Nucleus accumbens (tissue), 56 donors: ENCODE results near the gene CCDC116.
"Not testable (repeated sequence)": the region's sequence is repeated elsewhere in the genome, so short reads cannot be mapped to it uniquely, and the experiment has no call there.

Source experiments
- DNase-seq, 56 donors: peaks; one replicate each; lab custom pipeline; 2025; lab: John Stamatoyannopoulos, UW

Gene CCDC116, protein sequence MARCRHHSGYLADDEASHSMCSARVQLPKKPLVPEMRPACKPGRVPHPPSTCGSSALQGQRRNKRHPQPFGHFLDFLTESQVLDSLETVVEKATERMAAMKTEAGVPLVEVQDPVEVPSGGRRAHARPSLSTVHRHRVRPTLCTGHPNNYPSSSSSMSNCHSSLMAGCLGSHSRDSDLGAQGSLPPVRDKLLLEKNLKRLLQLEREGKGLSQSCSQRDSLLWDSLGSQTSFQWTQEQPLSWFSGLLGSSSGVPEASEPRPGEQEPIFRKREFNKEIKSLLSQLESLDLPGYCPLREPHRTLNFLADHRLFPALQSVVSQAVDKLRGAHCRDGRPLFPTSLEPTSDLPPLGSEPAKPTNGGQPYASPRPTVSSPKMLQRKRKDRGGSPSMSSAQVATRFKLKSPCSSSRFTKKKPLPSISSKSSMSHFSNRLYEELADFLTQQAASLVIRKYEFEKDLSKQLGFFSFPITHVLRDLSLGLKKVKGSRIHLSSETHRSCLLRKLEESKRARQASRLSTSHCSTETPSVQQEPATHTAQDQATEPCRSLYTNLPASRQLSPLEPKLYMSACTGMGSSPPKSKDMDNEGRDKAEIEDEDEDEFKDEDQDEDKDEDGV

DNA sequence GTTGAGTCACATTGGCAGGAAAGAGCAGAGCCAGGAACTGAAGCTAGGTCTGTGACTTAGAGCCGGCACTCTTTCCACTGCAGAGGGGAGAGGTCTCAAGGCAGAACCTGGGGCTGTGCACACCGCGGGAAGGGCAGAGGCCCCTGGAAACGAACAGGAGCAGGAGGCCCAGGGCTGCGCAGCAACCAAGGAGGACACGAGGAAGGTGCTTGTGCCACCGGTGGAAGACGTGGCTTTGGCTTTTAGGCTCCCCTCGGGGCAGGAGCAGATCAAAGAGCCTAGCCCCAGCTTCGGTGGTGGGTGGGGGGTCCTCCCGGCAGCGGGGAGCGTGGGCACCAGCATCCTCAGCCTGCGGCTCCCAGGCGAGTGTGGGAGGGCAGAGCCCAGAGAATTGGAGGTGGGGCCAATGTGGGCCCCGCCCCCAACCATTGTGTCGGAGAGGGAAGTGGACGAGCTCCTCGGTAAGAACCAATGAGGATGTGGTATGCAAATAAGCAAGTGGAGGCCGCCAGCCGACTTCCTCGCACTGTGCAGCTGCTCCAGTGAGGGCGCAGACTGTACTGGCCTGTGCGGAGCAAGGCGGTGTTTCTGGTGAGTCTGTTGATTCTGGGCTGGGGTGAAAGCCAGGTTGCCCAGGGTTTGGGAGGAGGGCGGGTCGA is at the start of gene CCDC116:
TSS of gene CCDC116 (plus strand) at position 524 of the 659 bp plus-strand sequence. CDS start 422 bp downstream, outside the sequence.
- peak in 2 of 56 donors; percentile 6 to 14 for DNase-seq

DNA sequence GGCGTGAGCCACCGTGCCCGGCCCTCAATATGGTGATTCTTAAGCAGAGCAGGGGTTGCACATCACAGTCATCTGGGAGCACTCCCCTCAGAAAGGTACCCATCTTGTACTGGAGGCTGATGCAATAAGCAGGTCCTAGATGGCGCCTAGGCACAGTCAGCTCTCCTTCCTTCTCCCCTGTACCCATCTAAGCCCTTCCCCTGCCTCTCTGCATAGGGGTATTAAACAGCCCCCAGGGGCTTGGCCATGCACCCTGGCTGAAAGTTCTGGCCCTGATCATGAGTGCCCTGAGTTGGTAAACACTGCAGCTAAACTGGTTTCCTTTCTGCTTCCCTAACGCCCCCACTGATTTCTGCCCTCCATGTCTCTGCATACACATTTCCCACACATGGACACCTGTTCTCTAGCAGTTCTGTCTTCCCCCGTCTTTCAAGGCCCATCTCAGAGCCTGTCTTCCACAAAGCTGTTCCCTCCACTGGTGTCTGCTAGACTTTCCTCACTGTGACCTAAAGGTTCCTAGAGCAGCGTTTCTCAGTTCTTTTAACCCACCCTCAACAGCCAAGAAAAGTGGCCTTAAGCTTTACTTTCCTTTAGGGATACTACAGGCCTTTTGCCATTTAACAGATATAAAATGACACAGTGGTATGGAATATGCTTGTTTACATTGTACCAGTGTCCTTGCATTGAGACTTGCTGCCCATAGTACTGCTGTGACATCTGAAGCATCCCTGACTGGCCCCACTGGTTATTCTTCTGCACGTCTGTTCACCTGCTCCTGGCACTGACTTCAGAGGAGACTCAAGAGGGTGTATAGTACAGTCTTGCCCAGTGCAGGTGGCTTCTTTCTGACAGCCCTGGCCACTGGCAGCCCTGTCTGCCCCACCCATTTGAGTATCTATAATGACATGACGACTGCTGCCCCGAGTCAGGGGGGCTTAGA is 49.5 kb upstream of the CCDC116 start:
- DNase-seq: no peak

DNA sequence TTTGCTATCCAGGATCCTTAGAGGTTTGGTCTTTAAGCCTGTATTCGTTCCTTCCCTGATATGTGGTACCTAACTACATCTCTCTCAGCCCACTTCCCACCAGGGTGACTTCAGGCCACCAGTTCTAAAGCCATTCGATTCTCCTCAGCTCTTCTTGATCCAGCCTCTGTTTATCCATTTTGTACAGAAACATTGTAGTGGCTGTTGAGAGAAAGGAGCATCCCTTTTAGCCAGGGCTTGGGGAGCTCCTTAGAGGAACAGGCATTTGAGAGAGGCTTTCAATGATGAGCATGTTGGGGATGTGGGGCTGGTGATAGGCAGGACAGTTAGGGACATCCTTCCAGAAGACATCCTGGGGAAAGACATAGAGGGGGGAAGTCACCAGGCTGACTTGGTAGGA is 47.2 kb upstream of the CCDC116 start:
- DNase-seq: no peak

DNA sequence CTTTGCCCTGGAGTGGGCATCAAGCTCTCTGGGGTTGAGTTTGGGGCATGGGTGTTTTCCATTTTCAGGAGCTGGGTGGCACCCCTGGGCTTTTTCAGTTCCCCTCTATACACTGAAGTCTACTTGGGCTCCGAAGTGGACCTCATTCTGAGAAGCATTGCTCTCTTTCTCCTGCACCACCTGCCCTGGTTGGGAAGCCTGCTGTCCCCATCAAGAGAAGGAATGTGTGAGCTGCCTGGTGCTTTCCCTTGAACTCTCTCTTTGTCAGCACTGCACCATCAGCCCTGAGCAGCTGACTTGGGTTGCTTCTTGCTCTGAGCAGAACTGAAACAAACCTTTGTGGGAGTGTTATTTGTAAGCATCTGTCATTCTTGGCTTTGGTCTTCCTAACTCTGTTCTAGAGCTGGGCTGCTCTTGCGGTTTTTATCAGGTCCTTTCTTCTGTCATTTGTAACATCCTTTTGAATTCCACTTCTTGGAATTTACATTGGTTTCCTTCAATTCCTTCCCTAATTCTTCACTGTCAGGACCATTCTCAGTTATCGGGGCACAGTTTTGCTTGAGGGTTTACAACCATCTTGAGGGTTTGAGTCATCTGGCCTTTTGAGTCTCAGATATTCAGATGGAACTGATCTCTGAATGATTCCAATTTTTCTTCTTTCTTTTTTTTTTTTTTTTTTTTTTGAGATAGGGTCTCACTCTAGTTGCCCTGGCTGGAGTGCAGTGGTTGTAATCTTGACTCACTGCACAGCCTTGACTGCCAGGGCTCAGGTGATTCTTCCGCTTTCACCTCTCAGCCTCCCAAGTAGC is 44.6 kb upstream of the CCDC116 start:
- DNase-seq: peak in 32 of 56 donors; percentile 3 to 55 (median 24)

DNA sequence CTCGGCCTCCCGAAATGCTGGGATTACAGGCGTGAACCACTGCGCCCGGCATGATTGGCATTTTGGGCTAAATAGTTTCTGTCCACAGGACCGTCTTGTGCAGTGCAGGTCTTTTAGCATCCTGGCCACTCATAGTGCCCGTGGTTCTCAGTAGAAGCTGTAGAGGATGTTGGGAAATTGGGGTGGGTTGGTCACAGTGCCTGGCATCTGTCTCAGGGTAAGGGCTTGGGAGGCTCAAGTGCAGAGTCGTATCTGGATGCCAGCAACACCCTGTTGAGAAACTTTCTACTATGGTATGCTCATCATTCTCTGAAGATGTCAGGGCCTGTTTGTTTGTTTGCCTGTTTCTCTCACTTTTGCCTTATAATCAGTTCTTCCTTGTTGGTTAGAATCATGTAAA is 43.2 kb upstream of the CCDC116 start:
- DNase-seq: no peak

DNA sequence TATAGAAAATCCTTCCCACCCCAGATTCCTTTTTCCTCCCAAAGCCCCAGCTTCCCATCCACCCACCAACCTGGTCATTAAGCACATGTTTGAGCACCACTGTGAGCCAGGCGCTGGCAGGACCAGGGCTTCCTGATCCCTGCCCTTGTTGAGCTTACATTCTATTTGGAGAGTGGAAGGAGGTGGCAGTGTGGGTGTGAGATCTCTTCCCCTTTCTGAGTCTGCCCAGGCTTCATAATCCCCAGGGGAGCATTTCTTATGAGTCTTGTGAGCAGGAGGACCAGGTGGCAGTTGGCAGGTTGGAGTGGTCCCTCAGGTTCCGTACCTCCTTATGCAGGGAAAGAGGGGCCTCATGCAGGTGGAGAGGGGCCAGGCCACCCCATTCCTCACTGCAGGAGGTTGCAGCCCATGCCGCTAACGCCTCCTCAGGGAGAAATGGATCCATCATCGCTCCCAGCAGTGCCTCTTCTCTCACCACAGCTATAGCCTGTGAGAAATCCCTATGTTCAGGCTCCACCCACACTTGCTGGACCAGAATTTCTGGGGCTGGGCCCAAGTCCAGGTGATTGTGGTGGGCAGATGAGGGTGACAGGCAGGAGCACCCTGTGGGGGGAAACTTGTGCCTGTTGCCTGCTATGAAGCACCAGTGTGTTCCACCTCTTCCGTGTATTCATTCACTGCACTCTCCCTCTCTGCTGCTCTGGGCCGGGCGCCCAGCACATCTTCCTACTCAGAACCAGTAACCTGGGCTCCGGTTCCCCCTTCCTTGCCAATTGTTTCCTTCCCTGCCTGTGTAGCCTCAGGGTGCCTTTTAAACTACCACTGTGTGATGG is 41.5 kb upstream of the CCDC116 start:
- DNase-seq: no peak

DNA sequence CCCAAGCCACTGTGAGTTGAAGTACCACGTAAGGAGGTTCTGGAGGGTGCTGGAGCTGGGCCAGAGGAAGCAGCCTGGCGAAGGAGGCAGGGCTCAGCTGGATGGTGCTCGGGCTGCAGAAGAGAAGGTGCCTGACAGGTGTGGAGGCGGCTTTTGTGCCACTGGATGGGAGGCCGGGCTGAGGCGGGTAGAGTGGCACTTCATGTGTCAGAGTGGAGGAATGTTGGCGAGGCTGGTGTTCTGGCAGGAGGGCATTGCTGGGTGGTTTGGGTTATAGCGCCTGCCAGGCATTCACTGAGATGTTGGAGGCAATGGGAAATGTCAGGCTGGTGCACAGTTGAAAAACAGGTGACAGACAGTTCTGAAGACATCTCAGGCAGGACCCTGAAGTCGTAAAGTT is 40.9 kb upstream of the CCDC116 start:
- DNase-seq: peak in 3 of 56 donors; percentile 2 to 6 (median 2)

DNA sequence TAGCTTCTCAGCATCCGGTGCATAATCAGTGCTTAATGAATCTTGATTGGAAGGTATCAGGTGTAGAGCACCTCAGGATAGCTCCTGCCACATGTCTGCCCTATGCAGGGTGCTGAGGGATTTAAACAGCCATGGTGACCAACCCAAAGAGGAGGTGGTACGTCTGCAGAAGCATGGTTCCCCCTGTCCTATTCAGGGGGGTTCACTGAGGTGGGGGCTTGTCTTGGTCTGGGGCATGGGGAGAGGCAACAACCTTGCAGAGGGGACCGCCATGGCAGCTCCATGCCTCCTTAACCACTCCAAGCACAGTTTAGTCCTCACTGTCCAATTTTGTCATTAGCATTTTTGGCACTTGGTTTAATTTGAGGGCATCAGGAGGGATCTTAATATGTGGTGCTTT is 40.1 kb upstream of the CCDC116 start:
- DNase-seq: no peak

DNA sequence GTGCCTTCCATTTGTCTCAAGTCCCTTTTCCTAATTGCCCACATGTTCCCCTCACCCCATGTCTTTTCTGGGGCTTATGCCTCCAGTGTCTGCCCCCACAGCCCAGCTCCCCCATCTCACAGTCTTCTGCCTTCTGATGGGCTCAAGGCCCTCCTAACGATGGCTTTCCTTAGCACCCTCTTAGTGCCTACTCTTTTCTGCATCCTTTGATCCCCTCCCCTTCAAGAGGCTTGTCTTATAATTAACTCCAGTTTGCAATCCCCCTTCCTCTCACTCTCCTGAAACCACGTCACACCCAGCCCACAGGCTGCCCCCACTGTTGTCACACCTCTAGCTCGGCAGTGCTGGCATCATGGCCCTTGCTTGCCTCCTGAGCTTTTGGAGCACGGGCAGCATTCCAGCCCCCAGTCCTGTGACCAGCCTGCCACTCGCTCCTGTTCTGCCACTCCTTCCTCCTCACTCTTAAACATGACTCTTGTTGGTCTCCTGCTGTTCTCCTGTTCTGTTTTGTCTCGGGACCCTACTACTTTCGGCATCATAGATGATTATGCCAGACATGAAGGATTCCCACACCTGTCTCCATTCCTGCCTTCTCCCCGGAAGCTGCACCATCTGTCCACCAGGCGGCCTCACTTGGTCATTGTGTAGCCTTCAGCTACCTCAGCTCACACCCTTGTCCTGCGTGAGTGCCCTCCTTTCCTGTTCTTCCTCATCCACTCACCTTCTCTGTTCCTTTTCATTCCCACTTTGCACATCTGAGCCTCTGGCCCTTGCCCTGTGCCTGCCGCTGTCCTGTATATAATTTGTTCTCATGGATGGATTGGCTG is 38.9 kb upstream of the CCDC116 start:
- DNase-seq: peak in 4 of 56 donors; percentile 1 to 19 (median 7)

DNA sequence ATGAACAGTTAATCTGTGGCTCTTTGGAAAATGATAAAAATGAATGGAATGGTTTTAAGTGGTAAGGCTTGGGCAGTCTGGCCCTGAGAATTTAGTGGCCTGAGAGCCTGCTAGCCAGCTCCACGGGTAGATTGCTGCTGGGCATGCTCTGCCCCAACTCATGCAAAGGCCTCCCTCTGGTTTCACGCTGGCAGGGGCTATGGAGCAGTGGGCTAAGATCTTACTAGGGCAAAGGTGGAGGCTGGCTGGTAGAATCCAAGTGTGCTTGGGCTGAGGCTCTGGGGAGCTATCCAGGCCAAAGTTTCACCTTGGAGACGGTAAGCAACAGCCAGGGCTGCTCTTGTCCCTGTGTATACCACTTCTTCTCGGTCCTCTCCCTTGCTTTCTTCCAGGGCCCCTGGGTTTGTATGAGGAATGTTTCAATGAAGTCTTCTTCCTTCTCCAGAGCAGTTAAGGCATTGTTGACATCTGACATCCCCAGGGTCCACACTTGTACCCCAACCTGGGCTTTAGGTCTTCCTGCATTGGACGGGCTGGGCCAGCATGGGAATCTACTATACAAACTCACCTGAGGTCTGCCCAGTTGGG is 37.6 kb upstream of the CCDC116 start:
- peak in 15 of 56 donors; percentile 6 to 43 (median 21) for DNase-seq

DNA sequence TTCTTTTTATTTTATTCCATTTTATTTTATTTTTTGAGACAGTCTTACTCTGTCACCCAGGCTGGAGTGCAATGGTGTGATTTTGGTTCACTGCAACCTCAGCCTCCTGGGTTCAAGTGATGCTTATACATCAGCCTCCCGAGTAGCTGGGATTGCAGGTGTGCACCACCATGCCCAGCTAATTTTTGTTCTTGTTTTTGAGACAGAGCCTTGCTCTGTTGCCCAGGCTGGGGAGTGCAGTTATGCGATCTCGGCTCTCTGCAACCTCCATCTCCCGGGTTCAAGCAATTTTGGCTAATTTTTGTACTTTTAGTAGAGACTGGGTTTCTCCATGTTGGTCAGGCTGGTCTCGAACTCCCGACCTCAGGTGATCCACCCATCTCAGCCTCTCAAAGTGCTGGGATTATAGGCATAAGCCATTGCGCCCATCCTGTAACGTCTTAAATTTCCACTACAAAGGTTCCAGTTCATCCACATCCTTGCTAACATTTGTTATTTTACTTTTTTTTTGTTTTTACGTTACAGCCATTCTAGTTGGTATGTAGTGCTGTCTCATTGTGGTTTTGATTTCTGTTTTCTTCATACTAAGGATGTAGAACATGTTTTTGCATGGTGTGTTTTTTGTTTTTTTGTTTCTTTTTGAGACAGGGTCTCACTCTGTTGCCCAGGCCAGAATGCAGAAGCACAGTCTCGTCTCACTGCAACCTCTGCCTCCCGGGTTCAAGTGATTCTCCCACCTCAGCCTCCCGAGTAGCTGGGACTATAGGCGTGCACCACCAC is 36.0 kb upstream of the CCDC116 start:
- not testable (repeated sequence) for DNase-seq

DNA sequence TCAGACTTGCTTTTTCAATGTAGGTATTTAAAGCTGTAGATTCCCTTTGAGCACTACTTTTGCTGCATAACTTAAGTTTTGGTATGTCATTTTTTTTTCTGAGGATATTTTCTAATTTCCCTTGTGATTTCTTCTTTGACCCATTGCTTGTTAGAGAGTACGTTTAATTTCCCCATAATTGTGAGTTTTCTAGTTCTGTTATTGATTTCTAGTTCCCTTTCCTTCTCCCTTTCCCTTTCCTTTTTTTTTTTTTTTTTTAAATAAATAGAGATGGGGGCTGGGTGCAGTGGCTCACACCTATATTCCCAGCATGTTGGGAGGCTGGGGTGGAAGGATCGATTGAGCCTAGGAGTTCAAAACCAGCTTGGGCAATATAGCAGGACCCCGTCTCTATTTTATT is 34.3 kb upstream of the CCDC116 start:
- DNase-seq: no peak

DNA sequence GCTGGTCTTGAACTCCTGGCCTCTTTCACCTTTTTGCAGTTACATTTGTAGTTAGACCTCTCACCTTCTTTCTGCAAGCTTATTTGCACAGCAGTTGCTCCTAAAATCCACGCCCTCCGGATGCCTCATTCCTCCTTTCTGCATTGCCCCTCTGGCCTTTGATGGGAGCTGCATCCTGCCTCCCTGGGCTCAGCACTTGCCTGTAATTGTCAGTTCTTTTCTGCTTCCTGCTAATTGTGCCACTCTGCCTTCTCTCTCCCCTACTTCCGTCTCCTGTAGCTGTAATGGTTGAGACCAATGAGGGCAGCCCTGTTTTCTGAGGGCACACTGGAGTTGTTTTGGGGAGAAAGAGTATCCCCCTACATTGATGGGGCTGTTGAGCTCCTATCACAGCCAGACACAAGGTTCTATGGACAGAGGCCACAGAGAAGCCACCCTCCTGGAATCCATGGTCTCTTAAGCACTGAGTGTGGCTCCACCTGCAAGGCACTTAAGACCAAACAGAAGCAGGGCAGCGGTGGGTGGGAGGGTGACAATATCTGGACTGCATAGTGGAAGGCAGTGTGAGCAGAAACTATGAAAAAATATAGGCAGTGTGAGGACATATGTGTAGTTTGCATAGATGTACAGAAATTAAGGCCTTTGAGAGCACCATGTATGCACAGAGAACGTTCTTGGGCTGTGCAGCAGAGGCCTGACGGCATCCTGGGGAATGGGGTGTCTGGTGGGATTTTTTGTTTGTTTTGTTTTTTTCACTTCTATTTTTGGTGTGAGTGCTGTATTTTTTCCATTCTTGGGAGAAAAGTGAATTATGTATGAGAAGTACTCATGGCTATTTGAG is 33.3 kb upstream of the CCDC116 start:
- DNase-seq: no peak

DNA sequence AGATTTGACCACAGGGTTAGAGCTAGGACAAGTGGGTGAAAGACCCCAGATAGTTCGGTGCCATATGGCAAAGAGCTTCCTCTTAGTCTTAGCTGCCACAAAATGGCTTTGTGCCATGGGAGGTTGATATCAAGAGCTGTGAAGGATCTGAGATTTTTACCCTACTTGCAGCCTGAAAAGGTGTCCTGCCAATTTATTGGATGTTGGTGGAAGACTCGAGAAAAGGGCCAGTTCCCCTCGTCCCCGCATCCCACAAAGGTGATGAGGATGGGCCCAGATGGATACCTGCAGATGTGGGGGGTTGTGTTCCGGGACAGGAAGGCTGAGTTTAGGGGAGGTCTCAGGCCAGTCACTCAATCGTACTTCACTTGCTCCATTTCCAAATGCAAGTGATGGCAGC is 30.0 kb upstream of the CCDC116 start:
- DNase-seq: no peak

DNA sequence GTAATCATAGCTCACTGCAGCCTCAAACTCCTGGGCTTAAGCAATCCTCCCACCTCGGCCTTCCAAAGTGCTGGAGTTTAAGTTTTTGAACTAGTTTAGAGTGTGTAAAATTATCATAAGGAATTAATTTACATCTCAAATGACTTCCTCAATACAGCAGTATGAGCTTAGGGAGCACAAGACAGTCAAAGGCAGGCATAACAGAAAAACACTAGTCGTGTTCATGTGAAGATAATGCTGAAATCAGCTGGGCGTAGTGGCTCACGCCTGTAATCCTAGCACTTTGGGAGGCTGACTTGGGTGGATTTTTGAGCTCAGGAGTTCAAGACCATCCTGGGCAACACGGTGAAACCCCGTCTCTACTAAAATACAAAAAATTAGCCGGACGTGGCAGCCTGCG is 28.6 kb upstream of the CCDC116 start:
- DNase-seq: no peak
